Vagina (tissue), 2 donors: Measurements from ENCODE around the gene SREBF2. TPM values are rescaled to one million over a fixed set of nuclear protein-coding genes. Genes with fewer than 3 reads are reported as not detected.
"Not testable (repeated sequence)": the region's sequence is repeated elsewhere in the genome, so short reads cannot be mapped to it uniquely, and the experiment has no call there.

Experiments used
- DNase-seq, 2 donors: peaks; one replicate each; pipeline ENCODE4 v3.0.0-alpha.2; 2017; ENCODE audit errors: extremely low spot score in 2 of 2
- H3K27ac ChIP-seq: fragments of 200-600 bp; sonication (generic); one replicate; pipeline ENCODE4 v1.5.1; 2019
- H3K27me3 ChIP-seq: fragments of 200-600 bp; sonication (generic); one replicate; pipeline ENCODE4 v1.5.1; 2019
- H3K36me3 ChIP-seq, 2 donors: fragments of 200-600 bp; sonication (generic); one replicate each; pipeline ENCODE4 v1.5.1; 2017 to 2019
- H3K4me1 ChIP-seq: fragments of 200-600 bp; sonication (generic); one replicate; pipeline ENCODE4 v1.5.1; 2019
- H3K4me3 ChIP-seq, 2 donors: fragments of 200-600 bp; sonication (generic); 1 replicate in 1 of 2; 2 replicates in 1 of 2; pipeline ENCODE4 v1.5.1; 2016 to 2019
- H3K9me3 ChIP-seq: fragments of 200-600 bp; sonication (generic); one replicate; pipeline ENCODE4 v1.5.1; 2019
- CTCF ChIP-seq, 3 experiments: fragments of 450-650 bp in 2 of 3; fragments of 200-600 bp in 1 of 3; sonication (generic) in 1 of 3; IDR thresholded peaks; one replicate each; pipeline ENCODE4 v1.5.1; 2017 to 2019; ENCODE audit warnings: antibody characterized with exemption in 3 of 3, mild to moderate bottlenecking in 2 of 3, moderate library complexity in 2 of 3
- POLR2A ChIP-seq, 2 donors: fragments of 450-650 bp; IDR thresholded peaks; one replicate each; pipeline ENCODE4 v1.6.1; 2017; ENCODE audit warnings: antibody characterized with exemption in 2 of 2, mild to moderate bottlenecking in 2 of 2, moderate library complexity in 2 of 2
- POLR2AphosphoS5 ChIP-seq, 2 donors: sonication (generic); formaldehyde crosslinking; IDR thresholded peaks; one replicate each; pipeline ENCODE4 v1.9.0; 2017; ENCODE audit warnings: antibody characterized with exemption in 2 of 2, mild to moderate bottlenecking in 2 of 2, low read depth in 1 of 2; ENCODE audit not compliant: insufficient read depth in 1 of 2
- intact Hi-C: fragments of 100-400 bp; cut with DNase I; formaldehyde crosslinking; loops from one replicate; pipeline ENCODE4 v1.15.1; 2023
- microRNA counts, 2 donors: library from miRNA; unstranded; fragments of <30 nt; microRNA quantifications; one replicate each; lab custom pipeline; 2016 to 2017
- microRNA-seq: library from miRNA; unstranded; fragments of <30 nt; microRNA quantifications from one replicate; pipeline ENCODE4, GENCODE V29; 2017; ENCODE audit warnings: borderline number of aligned reads, borderline replicate concordance
- small RNA-seq: library from RNA; depleted of rRNA; stranded (forward); fragments of <200 nt; gene quantifications from one replicate; pipeline ENCODE3, GENCODE V24; 2016
- total RNA-seq: library from RNA; depleted of rRNA; stranded (reverse); fragments of >200 nt; gene quantifications from one replicate; pipeline ENCODE4 v1.2.3, GENCODE V29; 2016

SREBF2 gene
- total RNA-seq, 1 donor from 2014 or later, result 98.0 TPM

- H3K36me3 ChIP-seq, result no peaks in the 10 kb centered on the region
- no peaks in the 10 kb centered on the region for H3K9me3 ChIP-seq
- no peak for DNase-seq
- TF ChIP-seq CTCF (IDR thresholded peaks at IDR 0.05), result no peak
- TF ChIP-seq POLR2AphosphoS5 (IDR thresholded peaks at IDR 0.05; ENCODE audit: insufficient read depth in 1 of 2, low read depth in 1 of 2), result no peak
- no peaks in the 10 kb centered on the region for H3K27me3 ChIP-seq
- no peak overlapping the region for H3K4me3 ChIP-seq
- H3K27ac ChIP-seq, result no peak overlapping the region
- intact Hi-C loops, result loop anchor here (10.0 kb wide), 2 partner anchors 123 to 203 kb away; no protein-coding TSS in a partner anchor
- H3K4me1 ChIP-seq, result peaks cover 12% of the 10 kb centered on the region
Observed at GRCh38 chr22:41948142-41948541, 115.2 kb downstream of the SREBF2 start.

GRCh38 chr22:41948928-41949296, 116.0 kb downstream of the SREBF2 start:
- not testable (repeated sequence) for H3K27me3 ChIP-seq, H3K9me3 ChIP-seq, DNase-seq, H3K4me3 ChIP-seq, H3K36me3 ChIP-seq, H3K27ac ChIP-seq
- intact Hi-C loops, result loop anchor here (10.0 kb wide), 2 partner anchors 124 to 204 kb away; no protein-coding TSS in a partner anchor
- H3K4me1 ChIP-seq, result peaks cover 12% of the 10 kb centered on the region

GRCh38 chr22:41949297-41949965, 116.5 kb downstream of the SREBF2 start:
- no peak for DNase-seq
- Histone ChIP-seq H3K4me1 (peaks cover 12% of the 10 kb centered on the region), H3K4me3 (no peak overlapping the region), H3K36me3 (no peaks in the 10 kb centered on the region), H3K27ac (no peak overlapping the region), H3K9me3 (no peaks in the 10 kb centered on the region), H3K27me3 (no peaks in the 10 kb centered on the region)
- no peak for TF ChIP-seq POLR2A (IDR thresholded peaks at IDR 0.05)
- no peak for TF ChIP-seq POLR2AphosphoS5 (IDR thresholded peaks at IDR 0.05; ENCODE audit: insufficient read depth in 1 of 2, low read depth in 1 of 2)
- no peak for TF ChIP-seq CTCF (IDR thresholded peaks at IDR 0.05)
- intact Hi-C loops, result loop anchor here (10.0 kb wide), 2 partner anchors 125 to 205 kb away; no protein-coding TSS in a partner anchor

GRCh38 chr22:41951898-41952474, 119.1 kb downstream of the SREBF2 start, which contains the start of gene SMIM45:
TSS of gene SMIM45 (plus strand) at chr22:41952150.
- DNase-seq, result no peak
- no peaks in the 10 kb centered on the region for H3K27me3 ChIP-seq
- no peaks in the 10 kb centered on the region for H3K4me1 ChIP-seq
- no peaks in the 10 kb centered on the region for H3K36me3 ChIP-seq
- H3K9me3 ChIP-seq, result no peaks in the 10 kb centered on the region
- no peak within 1 kb of the TSS for H3K4me3 ChIP-seq
- TF ChIP-seq POLR2A (IDR thresholded peaks at IDR 0.05) (no peak), CTCF (IDR thresholded peaks at IDR 0.05) (no peak), POLR2AphosphoS5 (IDR thresholded peaks at IDR 0.05; ENCODE audit: insufficient read depth in 1 of 2, low read depth in 1 of 2) (no peak)
- H3K27ac ChIP-seq, result no peak within 1 kb of the TSS
- intact Hi-C loops, result no loop called here

- no peaks in the 10 kb centered on the region for H3K36me3 ChIP-seq
- TF ChIP-seq CTCF (IDR thresholded peaks at IDR 0.05), result no peak
- DNase-seq, result no peak
- no peak overlapping the region for H3K27ac ChIP-seq
- intact Hi-C loops, result no loop called here
- no peaks in the 10 kb centered on the region for H3K9me3 ChIP-seq
- H3K4me3 ChIP-seq, result no peak overlapping the region
- peaks cover 4% of the 10 kb centered on the region for H3K4me1 ChIP-seq
- no peaks in the 10 kb centered on the region for H3K27me3 ChIP-seq
Observed at GRCh38 chr22:41952713-41953112, 119.8 kb downstream of the SREBF2 start.

MicroRNA genes within 50 kb of the gene (microRNA counts, 767-probe panel; counts per million panel counts)
- 238 to 884 counts per million in 2 donors for microRNA hsa-miR-33a-5p (lab: Ali Mortazavi, UCI)

Small RNA genes within 50 kb of the gene (microRNA-seq; reads per million reads assigned to microRNA genes)
- gene MIR33A, result 13.4 reads per million, percentile 26 among the genes with 10 or more reads in this experiment

Small RNA genes within 50 kb of the gene (small RNA-seq; reads per million reads assigned to genes)
- not detected for gene MIR33A

Other genes with a start within 250 kb of the SREBF2 start
- gene PMM1, start 243.3 kb upstream of the SREBF2 start, total RNA-seq, result 40.8 TPM
- 20.6 TPM for gene DESI1, start 212.1 kb upstream of the SREBF2 start, total RNA-seq
- 158 TPM for gene XRCC6, start 211.8 kb upstream of the SREBF2 start, total RNA-seq
- gene SNU13, start 144.2 kb upstream of the SREBF2 start, total RNA-seq, result 113 TPM
- gene MEI1, start 133.6 kb upstream of the SREBF2 start, total RNA-seq, result 6.4 TPM
- 8.8 TPM for gene CCDC134, start 32.4 kb upstream of the SREBF2 start, total RNA-seq
- gene SHISA8, start 82.0 kb downstream of the SREBF2 start, total RNA-seq, result not detected
- gene TNFRSF13C, start 93.7 kb downstream of the SREBF2 start, total RNA-seq, result not detected
- gene CENPM, start 114.0 kb downstream of the SREBF2 start, total RNA-seq, result not detected
- gene SEPTIN3, start 136.3 kb downstream of the SREBF2 start, total RNA-seq, result 1.5 TPM
- gene WBP2NL, start 165.7 kb downstream of the SREBF2 start, total RNA-seq, result 2.0 TPM
- 28.2 TPM for gene NAGA, start 237.7 kb downstream of the SREBF2 start, total RNA-seq
- 14.2 TPM for gene PHETA2, start 241.1 kb downstream of the SREBF2 start, total RNA-seq
- gene SMDT1, start 246.6 kb downstream of the SREBF2 start, total RNA-seq, result 40.3 TPM